HG03097 (cell line): ENCODE measurements around the gene CROCC2.

Experiments
- ATAC-seq: cut with Tn5 transposase; IDR thresholded peaks from one replicate; pipeline ENCODE4 v1.9.1; 2021; ENCODE audit not compliant: unreplicated experiment, low FRiP score

Gene CROCC2

DNA sequence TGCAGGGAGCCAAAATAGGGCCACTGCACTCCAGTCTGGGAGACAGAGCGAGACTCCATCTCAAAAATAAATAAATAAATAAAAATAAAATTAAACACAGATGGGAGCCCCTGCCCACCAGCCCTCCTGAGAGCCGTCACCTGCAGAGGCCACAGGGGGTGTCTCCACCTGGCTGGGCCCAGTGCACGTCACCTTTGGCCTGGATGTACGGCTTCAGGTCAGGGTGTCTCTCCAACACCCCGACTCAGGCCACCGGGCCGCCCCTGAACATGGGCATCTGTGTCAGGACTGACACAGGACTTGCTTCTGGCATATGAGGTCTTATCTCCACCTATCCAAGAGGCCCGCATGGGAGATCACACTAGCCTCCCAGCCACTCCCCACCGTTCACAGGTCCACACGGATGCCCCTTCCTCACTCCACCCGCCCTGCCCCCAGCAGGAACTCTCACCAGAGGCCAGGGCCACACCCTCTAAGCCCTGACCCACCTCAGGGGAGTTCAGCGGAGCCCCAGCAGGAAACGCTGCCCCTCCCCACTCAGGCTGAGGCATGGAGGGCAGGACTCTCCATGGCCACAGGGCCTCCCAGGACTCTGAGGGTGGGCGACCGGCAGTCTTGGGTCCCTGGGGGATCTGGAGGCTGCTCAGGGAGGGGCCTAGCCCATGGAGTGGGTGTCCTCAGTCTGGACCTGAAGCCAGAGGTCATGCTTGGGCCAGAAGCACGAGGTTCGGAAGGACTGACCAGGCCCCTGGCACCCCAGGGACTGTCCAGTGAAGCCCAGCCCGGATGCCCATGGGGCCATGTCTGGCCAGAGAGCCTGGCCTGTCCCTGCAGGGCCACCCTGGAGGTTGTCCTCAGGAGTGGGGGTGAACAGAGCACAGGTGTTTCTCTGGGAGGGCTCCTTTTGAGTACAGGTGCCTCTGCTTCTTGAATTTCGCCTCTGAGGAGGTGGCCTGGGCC, 1.6 kb upstream of the CROCC2 start:
- ATAC-seq, result no peak

- ATAC-seq, result no peak
These were observed 857 bp upstream of the CROCC2 start for GRCh38 chr2:240905176-240905781.

GRCh38 chr2:240906911-240907590, 915 bp downstream of the CROCC2 start:
- ATAC-seq, result no peak

- no peak for ATAC-seq
These were observed 3.3 kb downstream of the CROCC2 start for GRCh38 chr2:240909216-240909974.

DNA sequence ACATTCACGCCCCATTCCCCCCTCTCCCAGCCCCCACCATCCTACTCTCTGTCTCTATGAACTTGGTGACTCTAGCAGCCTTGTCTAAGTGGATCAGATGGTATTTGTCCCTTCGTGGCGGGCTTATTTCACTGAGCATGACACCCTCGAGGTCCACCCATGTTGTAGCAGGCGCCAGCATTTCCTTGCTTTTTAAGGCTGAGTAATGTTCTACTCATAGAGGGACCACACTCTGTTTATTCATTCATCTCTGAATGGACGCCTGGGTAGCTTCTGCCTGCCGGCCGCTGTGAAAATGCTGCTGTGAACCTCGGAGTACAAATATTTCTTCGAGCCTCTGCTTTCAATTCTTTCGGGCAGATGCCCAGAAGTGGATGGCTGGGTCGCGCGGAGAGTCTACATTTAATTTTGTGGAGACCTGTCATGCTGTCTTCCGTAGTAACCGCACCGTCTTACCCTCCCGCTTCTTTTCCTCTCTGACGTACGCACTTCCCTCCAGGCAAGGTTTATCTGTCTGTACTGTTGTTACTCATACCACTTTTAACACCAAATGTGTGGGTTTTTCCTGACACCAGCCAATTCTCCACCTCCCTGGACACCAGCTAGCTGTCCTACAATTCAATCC, 5.6 kb downstream of the CROCC2 start:
- no peak for ATAC-seq

- ATAC-seq, result no peak
These were observed 7.0 kb downstream of the CROCC2 start for GRCh38 chr2:240912878-240913809.

DNA sequence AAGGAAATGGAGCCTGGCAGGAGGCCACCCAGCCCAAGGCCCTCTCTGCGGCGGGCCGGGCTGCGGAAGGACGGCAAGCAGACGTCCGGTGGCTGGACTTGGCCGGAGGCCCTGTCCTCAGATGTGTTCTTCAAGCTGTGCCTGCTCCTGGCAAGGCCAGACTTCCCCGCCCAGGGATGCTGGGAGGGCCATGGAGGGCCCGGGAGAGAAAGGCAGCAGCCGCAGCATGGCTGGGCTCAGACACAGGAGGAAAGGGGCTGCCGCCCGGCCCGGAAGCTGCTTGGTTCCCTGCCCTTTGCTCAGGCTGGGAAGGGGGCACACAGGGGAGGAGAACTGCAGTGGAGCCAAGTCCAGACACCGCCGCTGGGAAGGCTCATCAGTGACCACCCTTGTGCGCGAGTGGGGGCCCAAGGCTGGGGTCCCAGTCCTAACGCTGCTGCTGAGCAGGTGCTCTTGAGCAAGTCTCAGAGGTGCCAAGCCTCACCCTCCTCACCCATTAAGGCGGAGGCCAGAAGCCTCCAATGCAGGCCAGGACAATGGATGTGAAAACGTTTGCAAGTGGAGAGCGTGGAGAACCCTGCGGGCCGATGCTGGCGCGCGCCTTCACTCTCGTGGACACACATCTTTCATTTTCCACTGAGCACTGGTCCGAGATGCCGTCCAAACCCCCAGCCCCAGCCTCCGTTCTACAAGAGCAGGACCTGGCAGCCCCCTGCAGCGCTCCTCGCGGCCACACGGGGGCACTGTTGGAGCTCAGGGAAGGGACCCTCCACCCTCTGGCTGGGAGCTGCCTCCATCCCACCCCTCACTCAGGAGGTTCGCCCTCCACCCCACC, 7.9 kb downstream of the CROCC2 start:
- ATAC-seq, result no peak

- ATAC-seq, result no peak
These were observed 8.7 kb downstream of the CROCC2 start for GRCh38 chr2:240914645-240915525.

DNA sequence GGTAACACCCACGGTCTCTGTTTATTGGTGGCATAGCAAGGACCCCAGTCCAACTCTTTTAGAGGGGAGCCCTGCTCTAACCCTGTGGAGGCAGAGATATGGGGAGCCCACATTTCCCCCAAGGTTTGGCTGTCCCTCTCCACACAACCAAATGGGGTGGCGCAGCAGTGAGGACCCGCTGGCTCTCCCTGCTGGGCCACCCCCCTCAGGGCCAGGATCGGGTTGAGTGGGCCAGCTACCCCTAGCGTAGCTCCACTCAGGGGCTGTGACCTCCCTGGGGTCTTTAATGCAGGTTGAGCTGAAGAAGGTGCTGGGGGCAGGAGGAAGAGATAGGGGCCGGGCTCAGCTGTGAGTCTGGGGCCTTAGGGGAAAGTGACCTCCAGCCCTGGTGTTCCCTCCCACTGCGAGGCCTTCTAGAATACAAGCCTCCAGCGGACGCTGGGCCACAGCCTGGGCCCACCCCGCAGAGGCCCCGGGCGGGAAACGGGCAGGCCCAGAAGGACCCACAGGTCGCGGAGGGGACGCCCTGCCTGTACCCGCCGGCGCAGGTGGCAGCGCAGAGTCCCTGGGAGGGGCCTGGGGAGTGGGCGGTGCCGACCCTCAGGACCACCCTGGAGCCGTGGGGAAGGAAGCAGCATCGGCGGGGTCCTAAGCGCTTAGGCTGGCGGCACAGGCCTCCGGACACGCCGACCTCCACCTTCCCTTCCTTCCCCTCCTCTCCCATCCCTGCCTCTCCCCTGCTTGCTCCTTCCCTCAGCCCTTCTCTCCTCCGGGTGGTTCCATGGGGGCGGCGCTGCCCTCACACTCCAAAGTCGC, 9.6 kb downstream of the CROCC2 start:
- no peak for ATAC-seq

GRCh38 chr2:240916571-240917008, 10.5 kb downstream of the CROCC2 start:
- no peak for ATAC-seq

DNA sequence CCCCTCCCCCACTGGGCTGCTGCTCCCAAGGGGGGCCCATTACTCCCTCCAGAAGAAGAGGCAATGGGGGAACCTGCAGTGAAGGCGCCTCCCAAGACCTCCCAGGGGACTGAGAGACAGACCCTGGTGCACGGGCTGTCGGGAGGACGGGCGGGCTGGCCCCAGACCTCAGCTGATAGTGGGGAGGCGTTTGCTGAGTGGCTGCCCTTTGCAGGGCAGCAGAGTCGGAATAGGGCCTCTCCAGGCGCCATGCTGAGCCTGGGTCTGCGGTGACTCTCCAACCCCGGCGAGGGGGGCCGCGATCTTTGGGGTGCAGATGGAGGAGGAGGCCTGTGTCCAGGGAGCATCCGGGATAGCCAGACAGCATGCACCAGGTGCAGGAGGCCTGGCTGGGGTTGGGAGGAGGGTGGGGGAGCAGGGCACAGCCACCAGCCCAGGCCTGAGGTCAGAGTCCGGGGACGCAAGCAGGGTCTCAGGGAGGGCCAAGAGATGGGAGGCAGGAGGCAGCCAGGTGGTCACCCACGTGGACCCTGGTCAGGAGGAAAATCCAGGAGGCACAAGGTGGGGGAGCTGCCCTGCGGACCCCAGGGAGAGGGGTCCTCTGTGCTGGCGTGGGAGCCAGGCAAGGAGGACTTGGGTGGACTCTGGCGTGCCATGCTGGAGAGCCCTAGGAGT, 11.0 kb downstream of the CROCC2 start:
- no peak for ATAC-seq

- ATAC-seq, result no peak
These were observed 11.6 kb downstream of the CROCC2 start for GRCh38 chr2:240917684-240918257.

GRCh38 chr2:240918258-240919091, 12.3 kb downstream of the CROCC2 start:
- ATAC-seq, result no peak

DNA sequence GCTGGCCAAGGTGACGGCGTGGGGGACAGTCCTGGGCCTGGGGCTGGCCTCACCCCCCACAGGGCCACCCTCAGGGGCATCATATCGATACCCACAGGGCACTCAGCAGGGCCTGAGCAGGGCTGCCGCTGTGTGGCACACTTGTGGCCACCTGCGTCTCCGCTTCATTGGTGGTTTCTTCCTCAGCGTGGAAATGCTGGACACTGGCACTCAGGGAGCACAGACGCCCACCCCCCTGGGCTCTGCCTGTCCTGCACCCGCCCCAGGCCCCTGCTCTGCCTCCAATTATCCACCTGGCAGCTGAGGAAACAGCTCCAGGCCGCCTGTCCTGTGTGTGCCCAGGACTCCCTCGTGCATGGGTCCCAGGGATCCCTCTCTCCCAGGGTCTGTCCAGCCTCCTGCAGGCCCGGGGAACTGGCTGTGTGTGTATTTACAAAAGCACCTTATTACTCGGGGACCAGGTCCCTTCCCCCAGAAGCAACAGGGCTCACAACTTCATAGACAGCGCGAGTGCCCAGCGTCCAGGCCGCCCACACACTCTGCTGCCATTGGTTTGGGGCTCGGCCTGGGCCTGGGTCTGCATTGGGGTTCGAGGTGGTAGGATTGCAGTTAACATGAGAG, 13.1 kb downstream of the CROCC2 start:
- ATAC-seq, result no peak
